ENCODE results near the gene NEURL1B.

- TF ChIP-seq BHLHE40 (IDR thresholded peaks at IDR 0.05; ENCODE audit: borderline replicate concordance) (no peak), SP1 (IDR thresholded peaks at IDR 0.05) (no peak), ELF4 (IDR thresholded peaks at IDR 0.05) (no peak), TARDBP (IDR thresholded peaks at IDR 0.05) (no peak), L3MBTL2 (conservative IDR thresholded peaks at IDR 0.05) (0 out of 2 replicates have a peak, but pooled peaks have one; percentile 24), HDGF (IDR thresholded peaks at IDR 0.05; ENCODE audit: borderline replicate concordance) (no peak)
Observed at GRCh38 chr5:172720655-172721054, 79.6 kb downstream of the NEURL1B start.

All from HEK293T (cell line).